Activated naive CD4-positive, alpha-beta T cell treated with anti-CD3 and anti-CD28 coated beads for 36 hours (primary cell): ENCODE results near the gene EIF3K. TPM values are rescaled to one million over a fixed set of nuclear protein-coding genes. Genes with fewer than 3 reads are reported as not detected.

Experiments
- CTCF ChIA-PET: fragments of 350-600 bp; sonication (Branson Sonifier 250); formaldehyde crosslinking; loops from one replicate; lab custom pipeline; 2021; ENCODE audit warnings: antibody characterized with exemption; lab: Charles Lee
- DNase-seq: peaks from one replicate; pipeline ENCODE4 v3.0.0-alpha.2; 2020
- H3K27ac Mint-ChIP-seq: one replicate; pipeline ENCODE4 v1.8.0; 2021; ENCODE audit warnings: mild to moderate bottlenecking, mixed read lengths
- H3K27me3 Mint-ChIP-seq: one replicate; pipeline ENCODE4 v1.8.0; 2021; ENCODE audit warnings: low read depth, mixed read lengths
- H3K36me3 Mint-ChIP-seq: one replicate; pipeline ENCODE4 v1.8.0; 2021; ENCODE audit warnings: low read depth, mixed read lengths
- H3K4me1 Mint-ChIP-seq: one replicate; pipeline ENCODE4 v1.8.0; 2021; ENCODE audit warnings: low read depth, mixed read lengths
- H3K4me3 Mint-ChIP-seq: one replicate; pipeline ENCODE4 v1.8.0; 2021; ENCODE audit warnings: mild to moderate bottlenecking, moderate library complexity, mixed read lengths
- H3K9me3 Mint-ChIP-seq: one replicate; pipeline ENCODE4 v1.8.0; 2021; ENCODE audit warnings: mixed read lengths
- intact Hi-C: fragments of 100-400 bp; cut with micrococcal nuclease; formaldehyde crosslinking; loops from one replicate; pipeline ENCODE4 v1.15.1; 2023
- total RNA-seq, 2 experiments: library from RNA; stranded (reverse); gene quantifications; one replicate each; pipeline ENCODE4 v1.2.3, GENCODE V29; 2021

EIF3K gene
- total RNA-seq, 2 experiments from 2014 or later, result 299 to 324 TPM

- Mint-ChIP-seq H3K27me3 (peaks cover 21% of the 10 kb centered on the region), H3K4me3 (no peak overlapping the region), H3K36me3 (peaks cover 11% of the 10 kb centered on the region), H3K27ac (no peak overlapping the region), H3K9me3 (no peaks in the 10 kb centered on the region), H3K4me1 (peaks cover 48% of the 10 kb centered on the region)
- DNase-seq, result no peak
- intact Hi-C loops, result no loop called here
- CTCF ChIA-PET, result interaction anchor here (0.5 to 0.6 kb wide), 2 partner anchors 345 to 846 kb away, joined by 3 read pairs; no protein-coding TSS in a partner anchor
Observed at GRCh38 chr19:38664503-38665211, 45.7 kb downstream of the EIF3K start.

GRCh38 chr19:38665219-38665931 is 46.4 kb downstream of the EIF3K start:
- H3K27me3 Mint-ChIP-seq, result peaks cover 24% of the 10 kb centered on the region
- CTCF ChIA-PET, result interaction anchor here (0.5 to 0.6 kb wide), 2 partner anchors 344 to 845 kb away, joined by 3 read pairs; no protein-coding TSS in a partner anchor
- no peak overlapping the region for H3K27ac Mint-ChIP-seq
- DNase-seq, result no peak
- no peak overlapping the region for H3K4me3 Mint-ChIP-seq
- H3K4me1 Mint-ChIP-seq, result peaks cover 55% of the 10 kb centered on the region
- intact Hi-C loops, result no loop called here
- H3K9me3 Mint-ChIP-seq, result no peaks in the 10 kb centered on the region
- peaks cover 11% of the 10 kb centered on the region for H3K36me3 Mint-ChIP-seq

GRCh38 chr19:38665950-38666662 is 47.1 kb downstream of the EIF3K start:
- CTCF ChIA-PET, result interaction anchor here (1.3 kb wide), 1 partner anchor 221 kb away, joined by 4 read pairs; no protein-coding TSS in a partner anchor
- H3K4me3 Mint-ChIP-seq, result no peak overlapping the region
- H3K36me3 Mint-ChIP-seq, result peaks cover 6% of the 10 kb centered on the region
- peaks cover 53% of the 10 kb centered on the region for H3K4me1 Mint-ChIP-seq
- DNase-seq, result no peak
- H3K9me3 Mint-ChIP-seq, result no peaks in the 10 kb centered on the region
- H3K27me3 Mint-ChIP-seq, result peaks cover 20% of the 10 kb centered on the region
- intact Hi-C loops, result no loop called here
- H3K27ac Mint-ChIP-seq, result no peak overlapping the region

GRCh38 chr19:38666663-38667511 is 47.9 kb downstream of the EIF3K start:
- CTCF ChIA-PET, result interaction anchor here (1.0 to 1.3 kb wide), 2 partner anchors 33 to 220 kb away, joined by 4 read pairs; no protein-coding TSS in a partner anchor
- Mint-ChIP-seq H3K27me3 (peaks cover 18% of the 10 kb centered on the region), H3K4me3 (no peak overlapping the region), H3K4me1 (peaks cover 52% of the 10 kb centered on the region), H3K9me3 (no peaks in the 10 kb centered on the region), H3K36me3 (peaks cover 5% of the 10 kb centered on the region), H3K27ac (no peak overlapping the region)
- DNase-seq, result peak; percentile 30
- intact Hi-C loops, result no loop called here

- CTCF ChIA-PET, result interaction anchor here (1.0 kb wide), 1 partner anchor 34 kb away, joined by 4 read pairs; no protein-coding TSS in a partner anchor
- H3K36me3 Mint-ChIP-seq, result peaks cover 5% of the 10 kb centered on the region
- DNase-seq, result no peak
- H3K27me3 Mint-ChIP-seq, result peaks cover 15% of the 10 kb centered on the region
- H3K9me3 Mint-ChIP-seq, result no peaks in the 10 kb centered on the region
- no peak overlapping the region for H3K4me3 Mint-ChIP-seq
- intact Hi-C loops, result no loop called here
- H3K4me1 Mint-ChIP-seq, result peaks cover 49% of the 10 kb centered on the region
- no peak overlapping the region for H3K27ac Mint-ChIP-seq
Observed at GRCh38 chr19:38667661-38668171, 48.7 kb downstream of the EIF3K start.

GRCh38 chr19:38669552-38669951 is 50.6 kb downstream of the EIF3K start:
- H3K27ac Mint-ChIP-seq, result no peak overlapping the region
- peaks cover 8% of the 10 kb centered on the region for H3K27me3 Mint-ChIP-seq
- H3K36me3 Mint-ChIP-seq, result peaks cover 5% of the 10 kb centered on the region
- peaks cover 40% of the 10 kb centered on the region for H3K4me1 Mint-ChIP-seq
- intact Hi-C loops, result no loop called here
- no peaks in the 10 kb centered on the region for H3K9me3 Mint-ChIP-seq
- H3K4me3 Mint-ChIP-seq, result no peak overlapping the region
- DNase-seq, result peak; percentile 53
- CTCF ChIA-PET, result interaction anchor here (0.5 kb wide), 1 partner anchor 40 kb away, joined by 3 read pairs; no protein-coding TSS in a partner anchor

- intact Hi-C loops, result no loop called here
- peaks cover 5% of the 10 kb centered on the region for H3K36me3 Mint-ChIP-seq
- H3K27ac Mint-ChIP-seq, result no peak overlapping the region
- CTCF ChIA-PET, result interaction anchor here (1.5 kb wide), 1 partner anchor 36 kb away, joined by 4 read pairs; no protein-coding TSS in a partner anchor
- no peak for DNase-seq
- no peak overlapping the region for H3K4me3 Mint-ChIP-seq
- peaks cover 8% of the 10 kb centered on the region for H3K27me3 Mint-ChIP-seq
- H3K4me1 Mint-ChIP-seq, result peaks cover 44% of the 10 kb centered on the region
- H3K9me3 Mint-ChIP-seq, result no peaks in the 10 kb centered on the region
Observed at GRCh38 chr19:38670921-38671398, 52.0 kb downstream of the EIF3K start.

- peaks cover 40% of the 10 kb centered on the region for H3K4me1 Mint-ChIP-seq
- H3K9me3 Mint-ChIP-seq, result no peaks in the 10 kb centered on the region
- no peak for DNase-seq
- H3K27me3 Mint-ChIP-seq, result peaks cover 8% of the 10 kb centered on the region
- CTCF ChIA-PET, result interaction anchor here (1.5 kb wide), 1 partner anchor 37 kb away, joined by 4 read pairs; no protein-coding TSS in a partner anchor
- intact Hi-C loops, result no loop called here
- no peak overlapping the region for H3K4me3 Mint-ChIP-seq
- no peak overlapping the region for H3K27ac Mint-ChIP-seq
- peaks cover 5% of the 10 kb centered on the region for H3K36me3 Mint-ChIP-seq
Observed at GRCh38 chr19:38671654-38672053, 52.7 kb downstream of the EIF3K start.

GRCh38 chr19:38673030-38673429 is 54.0 kb downstream of the EIF3K start:
- intact Hi-C loops, result no loop called here
- H3K36me3 Mint-ChIP-seq, result peaks cover 3% of the 10 kb centered on the region
- H3K4me1 Mint-ChIP-seq, result peaks cover 30% of the 10 kb centered on the region
- CTCF ChIA-PET, result no interaction called here
- no peak overlapping the region for H3K4me3 Mint-ChIP-seq
- H3K27me3 Mint-ChIP-seq, result peaks cover 8% of the 10 kb centered on the region
- H3K27ac Mint-ChIP-seq, result no peak overlapping the region
- no peak for DNase-seq
- no peaks in the 10 kb centered on the region for H3K9me3 Mint-ChIP-seq

GRCh38 chr19:38674388-38675171 is 55.6 kb downstream of the EIF3K start:
- CTCF ChIA-PET, result interaction anchor here (0.5 to 0.6 kb wide), 2 partner anchors 300 to 772 kb away, joined by 3 read pairs; partner anchors contain the start of gene PSMD8
- no peak for DNase-seq
- no peak overlapping the region for H3K27ac Mint-ChIP-seq
- H3K36me3 Mint-ChIP-seq, result peaks cover 1% of the 10 kb centered on the region
- H3K9me3 Mint-ChIP-seq, result no peaks in the 10 kb centered on the region
- H3K4me1 Mint-ChIP-seq, result peaks cover 17% of the 10 kb centered on the region
- H3K27me3 Mint-ChIP-seq, result peaks cover 4% of the 10 kb centered on the region
- intact Hi-C loops, result no loop called here
- no peak overlapping the region for H3K4me3 Mint-ChIP-seq
